H1 (cell line): ENCODE results near the gene CEP128. TPM values are rescaled to one million over a fixed set of nuclear protein-coding genes. Genes with fewer than 3 reads are reported as not detected.

Experiments
- ASH2L ChIP-seq: fragments of 200-600, 300-600 bp; sonication (generic); IDR thresholded peaks from one replicate; pipeline ENCODE4 v1.7.1; 2017; ENCODE audit warnings: low read length
- BACH1 ChIP-seq: IDR thresholded peaks from 2 replicates; pipeline ENCODE4 v1.6.1; 2012; ENCODE audit warnings: low read length, improper control_type of control experiment
- CEBPB ChIP-seq: IDR thresholded peaks from 2 replicates; pipeline ENCODE4 v1.6.1; 2012; ENCODE audit warnings: low read depth, low read length
- CHD1 ChIP-seq: IDR thresholded peaks from 2 replicates; pipeline ENCODE4 v1.6.1; 2012; ENCODE audit warnings: low read depth, low read length, improper control_type of control experiment
- EZH2 ChIP-seq: fragments of 200-600 bp; sonication (generic); IDR thresholded peaks from 2 replicates; pipeline ENCODE4 v1.7.1; 2012; ENCODE audit warnings: low read depth, mild to moderate bottlenecking, moderate library complexity, low read length, inconsistent platforms; ENCODE audit not compliant: severe bottlenecking
- GABPA ChIP-seq: IDR thresholded peaks from 2 replicates; pipeline ENCODE4 v1.6.1; 2011; ENCODE audit warnings: mild to moderate bottlenecking, low read length, moderate library complexity, borderline replicate concordance; ENCODE audit not compliant: insufficient read depth
- GTF2F1 ChIP-seq: IDR thresholded peaks from 2 replicates; pipeline ENCODE4 v1.6.1; 2012; ENCODE audit warnings: low read depth, low read length, improper control_type of control experiment, borderline replicate concordance
- HDAC6 ChIP-seq: IDR thresholded peaks from one replicate; pipeline ENCODE4 v1.7.1; 2012; ENCODE audit warnings: low read depth, mild to moderate bottlenecking, inconsistent platforms, low read length, moderate library complexity
- JUND ChIP-seq: IDR thresholded peaks from 2 replicates; pipeline ENCODE4 v1.6.1; 2011; ENCODE audit warnings: mild to moderate bottlenecking, improper control_type of control experiment, low read length
- KDM1A ChIP-seq: fragments of 200-600, 300-600 bp; sonication (generic); IDR thresholded peaks from 2 replicates; pipeline ENCODE4 v1.7.1; 2016; ENCODE audit warnings: mild to moderate bottlenecking, low read length, borderline replicate concordance
- MAX ChIP-seq: IDR thresholded peaks from 2 replicates; pipeline ENCODE4 v1.6.1; 2012; ENCODE audit warnings: inconsistent platforms
- NANOG ChIP-seq: IDR thresholded peaks from 2 replicates; pipeline ENCODE4 v1.6.1; 2011; ENCODE audit warnings: low read length, low read depth, mild to moderate bottlenecking, inconsistent platforms; ENCODE audit not compliant: insufficient read depth, poor library complexity, severe bottlenecking
- POLR2A ChIP-seq, 2 experiments: IDR thresholded peaks; 1 replicate in 1 of 2; 2 replicates in 1 of 2; pipeline ENCODE4 v1.6.1; 2011; ENCODE audit warnings: low read depth in 2 of 2, low read length in 2 of 2, mild to moderate bottlenecking in 2 of 2; ENCODE audit errors: control extremely low read depth in 1 of 2
- POLR2AphosphoS5 ChIP-seq: IDR thresholded peaks from 2 replicates; pipeline ENCODE4 v1.6.1; 2011; ENCODE audit warnings: low read depth, low read length
- POU5F1 ChIP-seq: IDR thresholded peaks from 2 replicates; pipeline ENCODE4 v1.6.1; 2011; ENCODE audit warnings: low read depth, mild to moderate bottlenecking, low read length, moderate library complexity
- RAD21 ChIP-seq, 2 experiments: IDR thresholded peaks in 1 of 2; conservative IDR thresholded peaks in 1 of 2; 2 replicates each; pipeline ENCODE4 v1.6.1; 2011; ENCODE audit warnings: low read depth in 2 of 2, low read length in 2 of 2, improper control_type of control experiment in 1 of 2, inconsistent platforms in 1 of 2, mild to moderate bottlenecking in 1 of 2, moderate library complexity in 1 of 2
- RNF2 ChIP-seq: fragments of 200-900, 300-1000 bp; sonication (generic); IDR thresholded peaks from 2 replicates; pipeline ENCODE4 v1.7.1; 2016; ENCODE audit warnings: borderline replicate concordance, low read depth, mild to moderate bottlenecking, antibody characterized with exemption, low read length; ENCODE audit not compliant: poor library complexity, severe bottlenecking; ENCODE audit errors: missing control alignments
- SP4 ChIP-seq: IDR thresholded peaks from 2 replicates; pipeline ENCODE4 v1.6.1; 2012; ENCODE audit warnings: low read length, inconsistent platforms
- SRF ChIP-seq: IDR thresholded peaks from 2 replicates; pipeline ENCODE4 v1.6.1; 2011; ENCODE audit warnings: mild to moderate bottlenecking, low read depth, low read length, moderate library complexity
- TAF7 ChIP-seq: optimal IDR thresholded peaks from 2 replicates; pipeline ENCODE3; 2011; ENCODE audit warnings: low read depth, mild to moderate bottlenecking, inconsistent platforms, low read length, moderate library complexity, borderline replicate concordance
- TEAD4 ChIP-seq: IDR thresholded peaks from 2 replicates; pipeline ENCODE4 v1.6.1; 2012; ENCODE audit warnings: low read depth, low read length, inconsistent platforms, mixed read lengths
- USF2 ChIP-seq: IDR thresholded peaks from 2 replicates; pipeline ENCODE4 v1.6.1; 2011; ENCODE audit warnings: low read length, improper control_type of control experiment
- YY1 ChIP-seq: IDR thresholded peaks from 2 replicates; pipeline ENCODE4 v1.6.1; 2011; ENCODE audit warnings: low read depth, mild to moderate bottlenecking, low read length
- polyA plus RNA-seq, 7 experiments: library from polyadenylated mRNA; depleted of rRNA in 3 of 7; stranded (reverse) in 5 of 7; unstranded in 2 of 7; fragments of >200 nt in 5 of 7; fragments of 200-250 nt in 2 of 7; gene quantifications; 1 replicate in 5 of 7; 2 replicates in 1 of 7; 4 replicates in 1 of 7; pipeline versions ENCODE4 v1.2.1 to v1.2.3, GENCODE V29; 2011 to 2013; ENCODE audit warnings: missing spikeins in 2 of 7, mixed read lengths in 2 of 7
- total RNA-seq: library from RNA; stranded (reverse); fragmentation: NEBNext Ultra II Directional; extraction: Animal tissue kit (Norgen Biotek cat#: 25700); gene quantifications from 2 replicates; pipeline ENCODE4 v1.2.1, GENCODE V29; 2021
- TF ChIP-seq, protein P1 (sequence below): IDR thresholded peaks from 2 replicates; pipeline ENCODE4 v1.6.1; 2011; ENCODE audit warnings: low read depth, mild to moderate bottlenecking, low read length; ENCODE audit not compliant: insufficient read depth

The CEP128 gene
- total and polyA plus RNA-seq, 2 of the 8 experiments (the other 6 are each of a cell fraction or from before 2014, with no cell fraction given), result 1.9 to 17.0 TPM

DNA sequence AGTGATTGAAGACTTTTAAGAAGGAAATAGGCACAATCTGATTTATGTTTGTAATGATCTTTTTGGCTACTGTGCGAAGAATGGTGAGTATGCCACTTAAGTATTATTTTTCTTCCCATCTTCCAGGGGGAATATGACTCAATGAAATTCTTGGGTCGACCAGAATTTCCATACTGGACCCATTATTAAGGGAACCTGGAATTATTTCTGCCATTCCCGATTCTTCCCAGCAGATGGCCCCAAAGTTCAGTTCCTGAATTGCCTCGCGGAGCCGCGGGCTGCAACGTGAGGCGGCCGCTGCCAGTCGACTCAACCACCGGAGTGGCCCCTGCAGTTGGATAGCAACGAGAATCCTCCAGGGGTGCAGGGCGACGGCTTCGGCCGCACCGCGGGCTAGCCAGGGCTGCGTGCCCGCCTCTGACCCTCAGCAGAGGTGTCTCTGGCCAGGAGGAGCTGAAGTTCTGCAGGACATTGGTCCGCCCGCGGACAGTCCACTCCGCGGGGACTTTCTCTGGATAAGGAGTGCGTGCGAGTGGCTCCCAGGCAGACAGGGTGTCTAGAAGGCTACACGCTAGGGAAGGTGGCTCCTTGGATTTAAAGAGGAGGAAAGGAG is 13.3 kb upstream of the CEP128 start (continued):
- no peak; the same call in 1 of the 2 replicates for TF ChIP-seq BACH1
- TF ChIP-seq MAX, result peak; percentile 76
- TF ChIP-seq POU5F1, result no peak
- TF ChIP-seq TEAD4, result peak; percentile 63
- TF ChIP-seq POLR2A (IDR thresholded peaks at IDR 0.05; ENCODE audit: control extremely low read depth in 1 of 2, low read depth in 2 of 2, low read length in 2 of 2), result no peak
- TF ChIP-seq SP4, result no peak
- TF ChIP-seq GABPA, result no peak
- TF ChIP-seq JUND, result no peak
- no peak for TF ChIP-seq YY1
- peak; percentile 85 to 93 for TF ChIP-seq RAD21 (IDR thresholded peaks at IDR 0.05 in 1 of 2, conservative IDR thresholded peaks at IDR 0.05 in 1 of 2; ENCODE audit: low read depth in 2 of 2, low read length in 2 of 2)
- no peak for TF ChIP-seq CHD1
- TF ChIP-seq RNF2, result no peak
- TF ChIP-seq, protein P1, sequence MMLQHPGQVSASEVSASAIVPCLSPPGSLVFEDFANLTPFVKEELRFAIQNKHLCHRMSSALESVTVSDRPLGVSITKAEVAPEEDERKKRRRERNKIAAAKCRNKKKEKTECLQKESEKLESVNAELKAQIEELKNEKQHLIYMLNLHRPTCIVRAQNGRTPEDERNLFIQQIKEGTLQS, result no peak
- no peak for TF ChIP-seq CEBPB
- TF ChIP-seq TAF7, result no peak
- TF ChIP-seq EZH2, result no peak
- no peak for TF ChIP-seq GTF2F1
- peak; percentile 91 for TF ChIP-seq ASH2L
- no peak for TF ChIP-seq USF2
- no peak for TF ChIP-seq POLR2AphosphoS5
- no peak for TF ChIP-seq SRF
- no peak for TF ChIP-seq KDM1A
- TF ChIP-seq NANOG, result no peak
- TF ChIP-seq HDAC6, result no peak
